Activated CD8-positive, alpha-beta memory T cell treated with anti-CD3 and anti-CD28 coated beads, Interleukin-2, amount 50 U/mL, for 1 hour (primary cell): ENCODE data around the gene MAPK12.
"Not testable (repeated sequence)": the region's sequence is repeated elsewhere in the genome, so short reads cannot be mapped to it uniquely, and the experiment has no call there.

ENCODE experiments used
- DNase-seq: peaks from one replicate; pipeline ENCODE4 v3.0.0-alpha.2; 2020; ENCODE audit errors: extremely low read depth

Gene MAPK12

DNA sequence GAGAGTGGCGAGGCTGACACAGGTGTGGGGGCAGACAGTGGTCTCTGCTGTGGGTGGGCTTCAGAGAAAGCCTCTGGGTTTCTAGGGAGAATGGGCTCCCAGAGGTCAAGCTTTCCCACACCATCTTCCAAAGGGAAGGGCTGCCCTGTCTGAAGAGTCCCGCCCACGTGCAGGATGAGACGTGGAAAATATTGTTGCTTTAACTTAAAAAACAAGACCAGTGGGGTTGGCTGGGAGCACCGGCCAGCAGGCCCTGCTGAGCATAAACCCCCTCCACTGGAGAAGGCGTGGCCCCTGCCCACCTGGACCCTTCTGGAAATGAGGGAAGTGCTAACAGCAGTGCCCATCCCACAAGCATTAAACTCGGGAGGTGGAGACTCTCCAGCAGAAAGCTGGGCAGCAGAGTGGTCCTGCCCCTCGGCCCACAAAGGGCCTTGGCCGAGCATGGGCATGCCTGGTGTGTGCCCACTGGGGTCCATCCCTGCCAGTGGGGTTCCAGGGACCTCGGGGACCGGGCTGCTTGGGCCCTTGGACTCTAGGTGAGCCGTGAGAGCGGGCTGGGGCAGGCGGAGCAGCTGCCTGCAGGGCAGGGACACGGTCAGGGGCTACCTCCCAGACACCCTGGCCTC is 45.3 kb downstream of the MAPK12 start:
- no peak for DNase-seq

DNA sequence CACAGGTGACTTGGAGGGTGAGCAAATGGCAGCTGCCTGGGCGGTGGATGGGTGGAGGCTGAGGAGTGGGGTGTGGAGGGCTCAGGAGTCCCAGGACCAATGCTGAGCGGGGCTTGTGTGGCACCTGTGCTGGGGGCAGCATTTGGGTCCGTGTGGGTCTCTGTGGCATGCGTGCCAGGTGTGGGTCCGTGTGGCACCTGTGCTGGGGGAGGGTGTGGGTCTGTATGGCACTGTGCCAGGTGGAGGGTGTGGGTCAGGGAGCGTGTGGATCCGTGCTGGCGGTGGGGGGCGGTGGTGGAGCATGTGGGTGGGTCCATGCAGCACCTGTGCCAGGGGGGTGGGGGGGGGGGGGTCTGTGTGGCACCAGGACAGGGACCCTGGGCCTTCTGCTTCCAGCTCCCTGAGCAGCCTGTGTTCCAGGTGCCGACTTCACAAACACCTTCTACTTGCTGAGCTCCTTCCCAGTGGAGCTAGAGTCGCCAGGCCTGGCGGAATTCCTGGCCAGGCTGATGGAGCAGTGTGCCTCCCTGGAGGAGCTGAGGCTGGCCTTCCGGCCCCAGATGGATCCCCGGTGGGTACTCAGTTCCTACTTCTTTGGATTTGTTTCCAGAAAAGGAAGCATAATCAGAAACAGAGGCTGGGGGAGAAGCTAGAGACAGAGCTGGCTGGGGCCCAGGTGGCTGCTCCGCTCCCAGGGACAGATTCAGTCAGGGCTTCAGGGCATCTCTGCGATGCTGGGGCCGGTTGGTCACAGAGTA is 46.0 kb downstream of the MAPK12 start:
- no peak for DNase-seq

DNA sequence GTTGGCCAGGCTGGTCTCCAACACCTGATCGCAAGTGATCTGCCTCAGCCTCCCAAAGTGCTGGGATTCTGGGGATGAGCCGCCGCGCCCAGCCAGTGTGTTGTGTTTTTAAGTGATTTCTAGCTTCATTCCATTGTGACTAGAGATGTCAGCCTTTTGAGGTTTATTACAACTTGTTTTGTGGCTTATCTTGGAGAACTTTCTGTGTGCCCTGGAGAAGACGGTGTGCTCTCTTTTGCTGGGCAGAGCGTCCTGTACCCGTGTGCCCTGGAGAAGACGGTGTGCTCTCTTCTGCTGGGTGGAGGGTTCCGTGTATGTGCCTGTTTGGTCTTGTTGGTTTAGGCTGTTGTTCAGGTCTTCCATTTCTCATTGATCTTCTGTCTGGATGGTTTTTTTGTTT is 48.2 kb downstream of the MAPK12 start:
- DNase-seq: no peak

DNA sequence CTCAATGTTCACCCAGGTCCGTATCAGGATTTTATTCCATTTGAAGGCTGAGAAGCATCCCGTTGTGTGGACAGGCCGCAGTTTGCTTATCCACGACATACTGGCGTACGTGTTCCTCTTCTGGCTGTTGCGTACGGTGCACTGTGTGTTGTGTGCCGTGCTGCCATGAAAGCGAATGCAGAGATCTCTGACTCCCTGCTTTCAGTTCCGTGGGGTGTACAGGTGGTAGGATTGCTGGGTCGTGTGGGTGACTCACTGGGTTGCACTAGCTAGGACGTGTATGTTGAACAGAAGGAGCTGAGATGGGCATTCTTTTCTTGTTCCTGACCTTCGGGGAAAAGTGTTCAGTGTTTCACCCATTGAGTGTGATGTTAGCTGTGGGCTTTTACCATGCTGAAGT is 50.3 kb downstream of the MAPK12 start:
- no peak for DNase-seq

DNA sequence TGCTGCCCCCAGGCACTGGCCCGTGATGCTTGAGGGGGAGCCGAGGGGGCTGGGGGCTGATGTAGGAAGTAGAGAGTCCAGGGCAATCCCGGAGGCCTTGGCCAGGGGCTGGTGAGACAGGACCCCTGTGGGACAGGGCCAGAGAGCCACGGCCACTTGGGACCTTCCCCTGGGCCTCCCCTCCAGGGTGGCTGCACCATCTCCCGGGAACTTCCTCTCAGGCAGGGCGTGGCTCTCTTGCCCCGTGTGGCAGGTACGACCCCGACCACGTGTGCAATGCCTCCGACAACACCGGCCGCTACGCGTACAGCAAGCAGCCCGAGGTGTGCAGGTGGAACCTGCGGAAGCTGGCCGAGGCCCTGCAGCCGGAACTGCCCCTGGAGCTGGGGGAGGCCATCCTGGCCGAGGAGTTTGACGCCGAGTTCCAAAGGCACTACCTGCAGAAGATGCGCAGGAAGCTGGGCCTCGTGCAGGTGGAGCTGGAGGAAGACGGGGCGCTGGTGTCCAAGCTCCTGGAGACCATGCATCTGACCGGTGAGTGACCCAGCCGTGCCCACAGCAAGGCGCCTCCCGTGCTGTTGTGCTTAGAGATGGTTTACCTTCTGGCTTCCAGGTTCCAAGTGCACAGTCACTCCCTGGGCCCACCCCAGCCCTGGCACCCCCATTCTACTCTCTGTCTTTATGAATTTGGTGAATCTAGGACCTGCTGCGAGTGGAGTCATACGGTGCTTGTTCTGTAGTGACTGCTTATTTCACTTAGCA is 50.9 kb downstream of the MAPK12 start:
- DNase-seq: no peak

DNA sequence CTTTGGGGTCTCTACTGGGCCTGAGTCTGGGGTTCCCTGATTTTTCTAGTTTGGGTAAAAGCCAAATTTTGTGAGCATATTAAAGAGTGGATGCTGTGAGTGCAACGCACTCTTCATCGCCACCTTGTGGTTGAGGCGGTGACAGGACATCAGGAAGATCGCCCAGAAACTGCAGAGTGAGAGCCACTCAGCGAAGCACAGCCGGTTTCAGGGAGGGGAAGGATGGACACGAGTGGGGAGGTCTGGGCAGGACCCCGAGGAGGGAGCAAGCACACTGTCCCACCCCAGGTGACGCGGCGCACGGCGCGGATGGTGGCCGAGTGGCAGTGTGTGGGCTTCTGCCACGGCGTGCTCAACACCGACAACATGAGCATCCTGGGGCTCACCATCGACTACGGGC is 51.6 kb downstream of the MAPK12 start:
- peak; percentile 45 for DNase-seq

DNA sequence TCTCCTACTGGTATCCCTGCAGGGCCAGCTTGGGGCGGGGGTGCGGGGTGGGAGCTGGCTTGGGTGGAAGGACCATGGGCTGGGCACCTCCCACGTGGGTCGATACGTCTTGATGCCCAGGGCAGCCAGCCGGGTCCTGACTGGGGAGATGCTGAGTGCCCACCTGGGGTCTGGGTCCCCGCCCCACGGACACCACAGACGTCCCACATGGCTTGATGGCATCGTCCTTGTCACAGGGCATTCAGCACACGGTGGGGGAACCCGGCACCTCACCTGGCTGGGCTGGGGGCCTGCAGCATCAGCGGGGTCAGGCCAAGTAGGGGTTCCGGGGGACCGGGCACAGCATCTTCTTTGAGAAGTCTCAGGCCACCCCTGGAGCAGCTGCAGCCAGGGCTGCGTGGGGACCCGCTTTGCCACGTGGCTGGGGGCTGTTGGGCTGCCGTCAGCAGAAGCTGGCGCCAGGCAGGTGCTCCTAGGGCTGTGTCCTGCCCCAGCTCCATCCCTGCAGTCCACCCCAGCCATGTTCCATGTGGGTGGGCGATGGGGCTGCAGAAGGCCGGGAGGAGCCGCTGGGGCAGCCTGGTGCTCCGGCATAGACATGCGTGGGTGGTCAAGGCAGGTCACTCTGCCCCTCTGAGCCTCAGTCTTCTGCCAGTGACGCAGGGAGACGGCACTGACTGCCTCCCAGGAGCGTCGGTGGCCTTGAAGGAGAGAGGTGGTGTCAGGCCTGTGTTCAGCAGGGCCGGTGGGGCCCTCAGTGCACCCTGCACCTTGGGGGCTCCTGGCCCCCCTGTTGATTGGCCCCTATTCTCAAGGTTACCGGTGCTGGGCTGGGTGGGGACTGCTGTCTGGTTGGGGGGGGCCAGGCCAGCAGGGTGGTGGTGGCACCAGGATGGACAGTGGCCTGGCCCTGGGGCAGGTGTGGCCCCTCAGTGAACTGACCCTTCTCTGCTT is 52.3 kb downstream of the MAPK12 start:
- no peak for DNase-seq

DNA sequence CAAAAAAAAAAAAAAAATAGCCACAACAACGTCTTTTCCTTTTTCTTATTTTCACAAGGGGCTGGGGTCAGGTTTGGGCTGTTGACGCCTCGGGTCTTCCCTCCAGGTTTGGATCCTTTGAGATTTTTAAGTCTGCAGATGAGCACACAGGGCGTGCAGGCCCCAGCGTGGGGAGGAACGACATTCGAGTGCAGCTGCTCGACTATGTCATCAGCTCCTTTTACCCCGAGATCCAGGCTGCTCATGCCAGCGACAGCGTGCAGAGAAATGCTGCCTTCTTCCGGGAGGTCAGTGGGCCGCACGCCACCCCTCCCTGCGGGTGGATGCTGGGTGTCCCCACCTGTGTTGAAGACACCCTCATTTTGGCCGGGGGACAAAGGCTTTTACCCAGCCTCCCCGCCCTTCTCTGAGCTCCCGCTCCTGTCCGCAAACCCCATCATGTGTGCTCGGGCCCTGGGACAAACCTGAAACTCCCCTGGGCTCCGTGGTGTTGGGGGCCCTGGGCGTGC is 53.0 kb downstream of the MAPK12 start:
- no peak for DNase-seq

DNA sequence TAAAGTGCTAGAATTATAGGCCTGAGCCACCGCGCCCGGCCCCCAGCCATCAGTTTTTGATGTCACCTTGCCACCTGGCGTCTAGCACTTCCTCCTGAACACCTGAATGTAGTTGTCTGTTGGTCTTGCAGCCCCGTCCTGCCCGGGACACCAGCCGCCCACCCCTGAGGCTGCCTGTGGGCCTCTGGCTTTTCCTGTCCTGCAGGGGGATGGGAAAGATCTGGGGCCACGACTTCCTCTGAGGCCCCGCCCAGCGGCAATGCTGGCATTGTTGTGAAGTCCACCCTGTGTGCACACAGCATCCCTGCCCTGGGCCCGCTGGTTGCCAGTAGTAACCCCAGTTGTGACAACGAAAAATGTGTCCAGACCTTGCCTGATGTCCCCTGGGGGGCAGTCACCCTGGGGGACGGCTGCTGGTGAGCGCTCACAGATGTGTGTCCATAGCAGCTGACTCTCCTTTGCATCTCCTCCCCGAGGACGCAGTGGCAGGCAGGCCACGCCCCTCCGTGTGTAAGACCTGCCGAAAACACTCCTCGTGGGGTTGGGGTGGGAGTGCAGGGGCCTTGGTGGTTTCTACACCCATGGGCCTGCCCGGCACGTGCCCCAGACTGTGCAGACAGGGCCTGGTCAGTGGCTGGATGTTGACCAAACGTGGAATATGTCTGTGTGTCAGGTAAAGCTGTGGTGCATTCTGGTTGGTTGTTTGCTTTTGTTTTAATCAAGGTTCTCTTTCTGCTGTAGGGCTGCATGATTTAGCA is 53.9 kb downstream of the MAPK12 start:
- DNase-seq: no peak

DNA sequence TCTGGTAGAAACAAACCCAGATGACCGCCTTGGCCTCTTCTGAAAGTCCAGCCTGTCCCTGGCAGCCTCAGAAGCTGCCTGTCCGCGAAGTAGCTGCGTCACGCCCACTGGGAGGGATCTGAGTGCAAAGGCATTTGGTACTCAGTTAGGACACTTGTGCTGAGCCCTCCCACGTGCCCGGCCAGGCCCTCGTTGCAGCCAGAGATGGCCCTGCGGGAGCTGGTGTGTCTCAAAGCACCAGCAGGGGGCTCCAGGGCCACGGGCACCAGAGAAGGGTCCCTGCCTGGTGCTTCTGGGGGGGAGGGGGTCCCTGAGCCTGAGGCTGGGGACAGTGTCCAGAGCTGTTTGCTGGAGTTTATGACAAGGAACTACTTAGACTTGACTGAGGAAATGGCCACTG is 54.9 kb downstream of the MAPK12 start:
- no peak for DNase-seq

DNA sequence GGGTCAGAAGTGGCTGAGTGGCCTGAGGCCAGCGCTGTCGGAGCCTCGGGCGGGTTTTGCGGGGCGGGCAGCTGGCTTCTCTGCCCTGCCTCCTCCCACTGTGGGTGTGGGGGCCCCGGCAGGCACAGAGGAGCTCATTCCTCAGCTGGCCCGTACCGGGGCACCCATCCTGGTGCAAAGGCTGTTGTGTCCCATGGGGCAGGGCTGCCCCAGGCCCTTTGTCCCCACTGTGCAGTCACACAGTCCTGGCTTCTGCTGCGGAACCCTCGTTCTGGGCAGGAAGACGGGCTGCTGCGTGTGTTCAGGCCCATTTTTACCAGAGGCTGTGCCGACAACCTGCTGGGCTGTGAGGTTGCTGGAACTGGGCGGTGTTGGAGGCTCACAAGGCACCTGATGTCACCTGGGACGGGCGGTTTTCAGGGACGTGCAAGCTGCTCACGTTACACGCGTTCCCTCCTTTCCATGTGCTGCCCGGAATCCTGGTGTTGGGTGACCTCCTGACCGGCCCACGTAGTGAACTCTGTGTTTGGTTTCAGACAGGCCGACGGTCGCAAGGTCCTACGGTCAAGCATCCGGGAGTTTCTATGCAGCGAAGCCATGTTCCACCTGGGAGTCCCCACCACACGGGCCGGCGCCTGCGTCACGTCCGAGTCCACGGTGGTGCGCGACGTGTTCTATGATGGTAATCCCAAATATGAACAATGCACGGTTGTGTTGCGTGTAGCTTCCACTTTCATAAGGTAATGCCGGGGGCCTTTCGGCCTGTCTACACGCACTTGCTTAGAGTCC is 55.5 kb downstream of the MAPK12 start:
- DNase-seq: no peak

DNA sequence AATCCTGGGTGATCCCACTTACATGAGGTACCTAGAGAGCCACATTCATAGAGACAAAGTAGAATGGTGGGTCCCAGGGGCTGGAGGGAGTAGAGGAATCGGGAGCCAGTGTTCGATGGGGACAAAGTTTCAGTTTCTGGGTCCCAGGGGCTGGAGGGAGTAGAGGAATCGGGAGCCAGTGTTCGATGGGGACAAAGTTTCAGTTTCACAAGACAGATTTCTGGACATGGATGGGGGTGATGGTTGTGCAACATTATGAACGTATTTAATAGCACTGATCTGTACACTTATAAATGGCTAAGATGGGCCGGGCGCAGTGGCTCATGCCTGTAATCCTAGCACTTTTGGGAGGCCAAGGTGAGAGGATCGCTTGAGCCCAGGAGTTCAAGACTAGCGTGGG is 56.5 kb downstream of the MAPK12 start:
- DNase-seq: not testable (repeated sequence)

DNA sequence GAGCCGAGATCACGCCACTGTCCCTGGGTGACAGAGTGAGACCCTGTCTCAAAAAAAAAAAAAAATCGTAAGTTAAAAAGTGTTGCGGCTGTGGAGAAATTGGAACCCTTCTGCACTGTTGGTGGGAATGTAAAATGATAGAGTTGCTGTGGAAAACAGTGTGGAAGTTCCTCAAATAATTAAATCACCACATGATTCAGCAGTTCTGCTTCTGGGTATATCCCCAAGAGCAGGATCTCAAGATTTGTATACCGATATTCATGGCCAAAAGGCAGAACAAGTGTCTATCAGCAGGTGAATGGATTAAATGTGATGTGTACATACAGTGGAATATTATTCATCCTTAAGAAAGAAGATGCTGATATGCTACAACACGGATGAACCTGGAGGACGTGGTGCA is 56.9 kb downstream of the MAPK12 start:
- DNase-seq: no peak

DNA sequence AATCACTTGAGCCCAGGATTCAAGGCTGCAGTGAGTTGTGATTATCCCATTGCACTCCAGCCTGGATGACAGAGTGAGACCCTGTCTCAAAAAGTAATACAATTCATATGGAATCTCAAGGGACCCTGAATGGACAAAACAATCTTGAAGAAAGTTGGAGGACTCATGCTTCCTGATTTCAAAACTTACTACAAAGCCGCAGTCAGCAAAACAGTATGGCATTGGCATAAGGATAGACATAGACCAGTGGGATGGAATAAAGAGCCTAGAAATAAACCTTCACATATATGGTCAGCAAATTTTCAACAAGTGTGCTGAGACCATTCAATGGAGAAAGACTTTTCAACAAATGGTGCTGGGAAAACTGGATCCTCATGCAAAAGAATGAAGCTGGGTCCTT is 58.2 kb downstream of the MAPK12 start:
- DNase-seq: no peak
